Head of caudate nucleus (tissue), 42 donors: ENCODE data around the gene MTCH1.
A peak's percentile ranks its signal among the peaks of the same experiment; 100 is the strongest.

Experiments used
- DNase-seq, 42 donors: peaks; one replicate each; pipeline versions ENCODE4 v3.0.0 to v3.0.0-alpha.2; 2020 to 2021; ENCODE audit warnings: mixed read lengths in 7 of 42
- intact Hi-C: fragments of 100-400 bp; cut with DNase I; formaldehyde crosslinking; loops from one replicate; pipeline ENCODE4 v1.15.0; 2022

The MTCH1 gene

DNA sequence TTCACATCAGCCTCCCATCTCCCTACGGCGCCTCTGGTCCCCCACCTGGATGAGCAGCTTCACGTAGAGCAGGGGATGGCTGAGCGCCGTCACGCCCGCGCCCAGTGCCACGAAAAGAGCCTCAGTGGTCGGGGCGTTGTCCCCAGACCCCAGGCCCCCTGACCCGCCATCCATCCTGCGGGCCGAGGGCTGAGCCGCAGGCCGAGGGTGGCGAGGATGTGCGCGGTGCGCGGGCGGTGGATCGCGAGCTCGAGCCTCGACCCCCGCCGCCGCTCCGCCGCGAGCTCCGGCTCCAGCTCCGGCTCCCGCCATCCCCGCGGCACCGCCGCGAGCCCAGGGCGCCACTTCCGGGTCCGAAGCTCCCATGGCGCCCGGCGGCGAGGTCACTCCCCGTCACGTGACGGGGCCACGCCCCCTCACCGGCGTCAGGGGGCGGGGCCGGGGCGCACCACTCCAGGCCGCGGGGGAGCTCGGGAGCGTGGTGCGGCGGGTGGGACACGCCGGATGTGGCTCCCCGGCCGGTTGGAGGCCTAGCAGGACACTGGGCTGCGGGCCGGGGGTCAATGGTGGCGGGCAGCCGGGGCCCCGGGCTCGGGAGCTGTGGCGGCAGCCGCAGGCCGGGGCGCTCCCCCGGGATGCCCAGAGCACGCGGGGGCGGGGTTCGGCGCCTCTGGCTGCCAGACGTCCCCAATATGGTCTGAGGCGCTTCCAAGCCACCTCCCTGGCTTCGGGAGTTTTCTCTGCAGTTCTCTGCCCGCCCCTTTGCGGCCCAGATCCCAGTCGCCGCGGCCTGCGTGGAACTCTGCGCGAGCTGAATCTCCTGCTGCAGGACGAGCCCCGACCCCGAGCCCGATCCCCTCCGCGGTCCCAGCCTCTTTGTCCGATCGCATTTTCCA, at the start of gene MTCH1:
Gene MTCH1 (minus strand): TSS at position 389 of the 896 bp plus-strand sequence. CDS start 23 bp downstream, at position 366.
- DNase-seq, result peak; percentile 81 to 98 (median 93)
- intact Hi-C loops, result no loop called here

- intact Hi-C loops, result no loop called here
- no peak for DNase-seq
These were observed 48.1 kb upstream of the MTCH1 start for GRCh38 chr6:37033819-37034795.

GRCh38 chr6:37033255-37033654, 47.3 kb upstream of the MTCH1 start:
- intact Hi-C loops, result no loop called here
- DNase-seq, result no peak

- intact Hi-C loops, result no loop called here
- no peak for DNase-seq
These were observed 46.2 kb upstream of the MTCH1 start for GRCh38 chr6:37032239-37032638.

DNA sequence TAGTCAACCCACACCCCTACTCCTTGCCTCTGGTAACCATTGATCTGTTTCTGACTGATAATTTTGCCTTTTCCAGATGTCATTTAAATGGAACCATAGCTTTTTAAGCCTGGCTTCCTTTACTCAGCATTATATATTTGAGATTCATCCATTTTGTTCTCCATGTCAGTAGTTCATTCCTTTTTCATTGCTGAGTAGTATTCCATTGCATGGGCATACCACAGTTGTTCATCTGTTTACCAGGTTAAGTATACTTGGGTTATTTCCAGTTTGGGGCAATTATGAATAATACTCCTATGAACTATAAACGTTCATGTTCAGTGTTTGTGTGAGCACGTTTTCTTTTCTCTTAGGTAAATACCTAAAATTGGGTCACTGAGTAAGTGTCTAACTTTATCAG, 44.6 kb upstream of the MTCH1 start:
- no peak for DNase-seq
- intact Hi-C loops, result no loop called here

DNA sequence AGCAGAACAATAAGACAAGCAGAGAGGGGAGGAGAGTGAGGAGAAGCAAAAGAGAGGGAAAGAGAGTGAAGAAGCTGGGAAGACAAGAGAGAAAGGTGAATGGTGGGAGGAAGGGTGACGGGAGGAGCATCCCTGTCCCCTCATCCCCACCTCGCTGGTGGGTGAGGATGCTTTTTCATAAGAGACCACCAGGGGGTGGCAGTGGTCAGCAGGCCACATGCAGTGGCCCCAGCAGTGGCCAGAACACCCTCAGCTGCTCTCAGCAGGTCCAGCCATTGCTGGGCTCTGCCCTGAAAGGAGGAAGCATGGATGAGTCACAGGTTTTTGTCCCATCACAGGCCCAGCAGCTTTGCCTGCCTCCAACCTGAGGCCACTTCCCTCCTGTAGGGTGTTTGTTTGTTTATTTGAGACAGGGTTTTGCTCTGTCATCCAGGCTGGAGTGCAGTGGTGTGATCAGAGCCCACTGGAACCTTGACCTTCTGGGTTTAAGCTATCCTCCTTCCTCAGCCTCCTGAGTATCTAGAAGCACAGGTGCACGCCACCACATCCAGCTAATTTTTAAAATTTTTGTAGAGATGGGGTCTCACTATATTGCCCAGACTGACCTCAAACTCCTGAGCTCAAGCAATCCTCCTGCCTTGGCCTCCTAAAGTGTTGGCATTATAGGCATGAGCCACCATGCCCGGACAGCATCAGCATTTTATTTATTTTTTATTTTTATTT, 43.4 kb upstream of the MTCH1 start:
- intact Hi-C loops, result no loop called here
- peak in 39 of 42 donors; percentile 26 to 88 (median 61) for DNase-seq

- no peak for DNase-seq
- intact Hi-C loops, result no loop called here
These were observed 41.9 kb upstream of the MTCH1 start for GRCh38 chr6:37027811-37028469.

- DNase-seq, result no peak
- intact Hi-C loops, result no loop called here
These were observed 41.2 kb upstream of the MTCH1 start for GRCh38 chr6:37027036-37027720.

- intact Hi-C loops, result no loop called here
- DNase-seq, result no peak
These were observed 39.8 kb upstream of the MTCH1 start for GRCh38 chr6:37025621-37026466.

- DNase-seq, result no peak
- intact Hi-C loops, result no loop called here
These were observed 38.8 kb upstream of the MTCH1 start for GRCh38 chr6:37024656-37025337.

- intact Hi-C loops, result no loop called here
- DNase-seq, result no peak
These were observed 36.3 kb upstream of the MTCH1 start for GRCh38 chr6:37022135-37022863.

DNA sequence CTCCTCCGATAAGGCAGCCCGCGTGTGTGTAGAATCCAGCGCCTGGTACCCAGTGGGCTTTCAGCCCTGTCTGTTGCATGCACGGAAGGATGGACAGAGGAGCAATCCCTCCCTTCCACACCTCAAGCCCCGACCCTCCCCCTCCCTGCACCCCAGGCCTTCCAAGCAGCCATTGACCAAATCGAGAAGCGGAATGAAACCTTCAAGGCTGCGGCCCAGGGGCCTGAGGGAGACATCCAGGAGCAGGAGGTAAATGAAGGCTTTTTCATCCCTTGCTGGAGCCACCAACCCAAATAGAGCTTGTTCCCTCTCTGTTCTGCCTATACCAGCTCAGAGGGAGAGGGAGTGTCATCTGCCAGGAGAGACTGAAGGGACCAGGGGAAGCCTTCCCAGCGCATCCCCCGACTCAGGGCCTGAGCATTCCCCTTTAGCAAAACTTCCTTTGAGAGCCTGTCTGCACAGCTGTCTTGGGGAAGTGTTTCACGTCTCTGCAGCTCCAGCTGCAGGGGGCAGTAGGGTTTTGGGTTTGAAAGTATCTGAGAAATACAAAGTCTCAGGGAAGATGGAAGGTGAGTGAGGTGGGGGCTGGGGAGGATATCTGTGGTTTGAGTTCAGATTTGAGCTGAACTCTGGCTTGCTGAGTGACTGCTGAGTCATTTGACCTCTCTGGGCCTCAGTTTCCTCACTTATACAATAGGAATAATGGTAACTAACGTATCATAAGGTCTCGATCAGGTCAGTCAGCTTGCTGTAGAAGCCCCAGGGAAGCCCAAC, 35.5 kb upstream of the MTCH1 start:
- intact Hi-C loops, result no loop called here
- no peak for DNase-seq

DNA sequence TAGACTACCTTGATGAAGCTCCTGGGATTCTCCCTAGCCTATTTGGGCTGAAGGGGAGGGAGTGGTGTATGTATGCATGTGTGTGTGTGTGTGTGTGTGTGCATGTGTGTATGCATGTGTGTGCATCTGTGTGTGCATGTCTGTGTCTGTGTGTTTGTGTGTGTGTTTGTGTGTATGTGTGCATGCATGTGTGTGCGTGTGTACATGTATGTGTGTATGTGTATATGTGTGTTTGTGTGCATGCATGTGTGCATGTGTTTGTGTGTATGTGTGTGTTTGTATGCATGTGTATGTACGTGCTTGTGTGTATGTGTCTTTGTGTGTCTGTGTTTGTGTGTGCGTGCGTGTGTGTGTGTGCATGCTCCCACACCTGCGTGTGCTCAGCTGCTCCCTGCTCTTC, 34.8 kb upstream of the MTCH1 start:
- no peak for DNase-seq
- intact Hi-C loops, result no loop called here

GRCh38 chr6:37020381-37020780, 34.4 kb upstream of the MTCH1 start:
- intact Hi-C loops, result no loop called here
- no peak for DNase-seq

DNA sequence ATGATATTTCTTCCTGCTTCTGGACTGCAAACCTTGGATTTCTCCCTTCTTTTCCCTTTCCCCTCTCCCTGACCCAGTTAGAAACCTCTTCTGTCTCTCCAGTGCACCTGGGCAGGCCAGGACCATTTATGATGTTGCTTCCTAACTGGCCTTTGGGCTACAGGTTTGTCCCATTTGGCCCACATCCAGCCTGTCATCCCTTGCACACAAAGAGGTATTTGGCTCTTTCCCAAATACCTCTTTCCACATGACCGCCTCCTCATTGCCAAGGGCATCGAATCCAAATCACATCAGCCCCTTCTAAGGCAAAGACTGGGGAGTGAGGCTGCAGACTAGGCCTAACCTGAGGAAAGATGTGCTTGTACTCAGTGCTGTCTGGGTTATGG, 33.1 kb upstream of the MTCH1 start:
- no peak for DNase-seq
- intact Hi-C loops, result no loop called here
